T-cell (primary cell): Measurements from ENCODE around the gene RAD23B. TPM values are rescaled to one million over a fixed set of nuclear protein-coding genes. Genes with fewer than 3 reads are reported as not detected.

ENCODE experiments used
- ATAC-seq, 4 experiments: fragments of 200-7000 bp in 3 of 4; fragments of 150-1000 bp in 1 of 4; cut with Tn5 transposase; replicated peaks in 1 of 4; 1 replicate in 3 of 4; 2 replicates in 1 of 4; pipeline ENCODE4 v1.10.0; 2021; ENCODE audit warnings: moderate library complexity in 3 of 4, mild to moderate bottlenecking in 2 of 4, moderate number of reproducible peaks in 1 of 4
- CTCF ChIA-PET, 2 donors: fragments of 300-600 bp; sonication (Branson Sonifier 250); formaldehyde crosslinking; loops; one replicate each; lab custom pipeline; 2022; ENCODE audit warnings: antibody characterized with exemption in 2 of 2; lab: Charles Lee
- POLR2A ChIA-PET, 2 donors: fragments of 300-600 bp; sonication (Branson Sonifier 250); formaldehyde crosslinking; loops; one replicate each; lab custom pipeline; 2022; ENCODE audit warnings: antibody characterized with exemption in 2 of 2; lab: Charles Lee
- DNase-seq, 35 experiments: peaks; one replicate each; pipeline versions ENCODE4 v3.0.0 to v3.0.0-alpha.2; 2013 to 2023
- H3K27ac ChIP-seq: one replicate; pipeline ENCODE4 v1.5.1; 2013; ENCODE audit warnings: low read length
- H3K27me3 ChIP-seq, 2 experiments: replicated peaks in 1 of 2; 1 replicate in 1 of 2; 2 replicates in 1 of 2; pipeline versions ENCODE4 v1.6.1 to v1.7.0; 2013; ENCODE audit warnings: low read length in 1 of 2, mixed read lengths in 1 of 2; ENCODE audit not compliant: control insufficient read depth in 2 of 2, insufficient read depth in 2 of 2; ENCODE audit errors: extremely low read depth in 1 of 2
- H3K36me3 ChIP-seq, 2 donors: 1 replicate in 1 of 2; 2 replicates in 1 of 2; pipeline versions ENCODE4 v1.6.1 to v1.7.0; 2013; ENCODE audit warnings: low read length in 1 of 2; ENCODE audit not compliant: control insufficient read depth in 2 of 2, insufficient read depth in 1 of 2; ENCODE audit errors: extremely low read depth in 1 of 2
- H3K4me1 ChIP-seq, 2 experiments: 1 replicate in 1 of 2; 2 replicates in 1 of 2; pipeline versions ENCODE4 v1.6.1 to v1.7.0; 2013; ENCODE audit warnings: low read length in 2 of 2, mixed read lengths in 1 of 2; ENCODE audit not compliant: insufficient read depth in 2 of 2, control insufficient read depth in 1 of 2; ENCODE audit errors: extremely low read depth in 1 of 2
- H3K4me3 ChIP-seq, 2 donors: 1 replicate in 1 of 2; 2 replicates in 1 of 2; pipeline versions ENCODE4 v1.5.1 to v1.7.0; 2013; ENCODE audit warnings: mild to moderate bottlenecking in 2 of 2, low read length in 1 of 2, moderate library complexity in 1 of 2; ENCODE audit not compliant: control insufficient read depth in 1 of 2; ENCODE audit errors: extremely low read depth in 1 of 2
- H3K9me3 ChIP-seq: 2 replicates; pipeline ENCODE4 v1.7.0; 2013
- H3K27ac Mint-ChIP-seq, 2 donors: one replicate each; pipeline ENCODE4 v1.8.0; 2020 to 2021; ENCODE audit warnings: mild to moderate bottlenecking in 2 of 2, mixed read lengths in 2 of 2
- H3K27me3 Mint-ChIP-seq, 2 donors: one replicate each; pipeline ENCODE4 v1.8.0; 2021 to 2022; ENCODE audit warnings: mixed read lengths in 2 of 2
- H3K36me3 Mint-ChIP-seq: one replicate; pipeline ENCODE4 v1.8.0; 2021; ENCODE audit warnings: mixed read lengths
- H3K4me1 Mint-ChIP-seq, 3 donors: one replicate each; pipeline ENCODE4 v1.8.0; 2020 to 2022; ENCODE audit warnings: mixed read lengths in 3 of 3, mild to moderate bottlenecking in 1 of 3
- H3K4me3 Mint-ChIP-seq, 3 donors: one replicate each; pipeline ENCODE4 v1.8.0; 2020 to 2022; ENCODE audit warnings: mild to moderate bottlenecking in 3 of 3, mixed read lengths in 3 of 3, moderate library complexity in 3 of 3
- H3K9me3 Mint-ChIP-seq, 3 donors: one replicate each; pipeline ENCODE4 v1.8.0; 2020 to 2022; ENCODE audit warnings: mixed read lengths in 3 of 3
- WGBS: methylation state at CpG from one replicate; pipeline ENCODE4 v1.1.5; 2013; ENCODE audit warnings: missing lambda C conversion rate; ENCODE audit not compliant: insufficient coverage; 5-methylcytosine and 5-hydroxymethylcytosine counted together
- total RNA-seq, 35 experiments: library from RNA in 6 of 35; stranded (reverse) in 6 of 35; fragments of 120-200 nt in 1 of 35; gene quantifications; one replicate each; pipeline versions ENCODE4 v1.2.1 to v1.2.4 and lab custom pipeline; 2013 to 2026

Gene RAD23B
- total RNA-seq, 5 donors from 2014 or later (not counting 1 experiment from before 2014, with no cell fraction given): 55.0 to 68.4 (median 56.2) TPM

DNA sequence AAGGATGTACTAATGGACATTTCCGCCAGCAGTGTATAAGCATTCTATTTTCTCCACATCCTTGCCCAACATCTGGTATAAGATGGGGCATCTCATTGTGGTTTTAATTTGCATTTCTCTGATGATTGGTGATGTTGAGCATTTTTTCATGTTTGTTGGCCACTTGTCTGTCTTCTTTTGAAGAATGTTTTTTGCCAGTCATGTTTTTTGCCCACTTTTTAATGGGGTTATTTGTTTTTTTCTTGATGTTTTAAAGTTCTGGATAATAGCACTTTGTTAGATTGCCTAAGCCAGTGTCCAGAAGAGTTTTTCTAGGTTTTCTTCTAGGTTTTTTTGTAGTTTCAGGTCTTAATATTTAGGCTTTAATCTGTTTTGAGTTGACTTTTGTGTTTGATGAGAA lies 31.7 kb downstream of the RAD23B start:
- Mint-ChIP-seq H3K27ac (no peak overlapping the region), H3K4me3 (no peak overlapping the region), H3K27me3 (no peaks in the 10 kb centered on the region), H3K36me3 (peaks cover 60% of the 10 kb centered on the region), H3K4me1 (peaks cover 71 to 74% (median 72%) of the 10 kb centered on the region in 3 donors), H3K9me3 (no peaks in the 10 kb centered on the region)
- H3K36me3 ChIP-seq: peaks cover 5 to 46% of the 10 kb centered on the region in 2 donors
- POLR2A ChIA-PET: no interaction called here
- WGBS: no CpG with 5 or more reads among the region's 1 CpG
- no peak for DNase-seq
- ATAC-seq: no peak
- H3K27ac ChIP-seq: no peak overlapping the region
- H3K27me3 ChIP-seq: no peaks in the 10 kb centered on the region
- H3K4me1 ChIP-seq: peaks cover 0 to 22% of the 10 kb centered on the region in 2 experiments
- H3K4me3 ChIP-seq: no peak overlapping the region
- H3K9me3 ChIP-seq: no peaks in the 10 kb centered on the region
- CTCF ChIA-PET: interaction anchor here in 1 of 2 donors (0.7 kb wide), 1 partner anchor 95 kb away, joined by 3 read pairs; no protein-coding TSS in a partner anchor

DNA sequence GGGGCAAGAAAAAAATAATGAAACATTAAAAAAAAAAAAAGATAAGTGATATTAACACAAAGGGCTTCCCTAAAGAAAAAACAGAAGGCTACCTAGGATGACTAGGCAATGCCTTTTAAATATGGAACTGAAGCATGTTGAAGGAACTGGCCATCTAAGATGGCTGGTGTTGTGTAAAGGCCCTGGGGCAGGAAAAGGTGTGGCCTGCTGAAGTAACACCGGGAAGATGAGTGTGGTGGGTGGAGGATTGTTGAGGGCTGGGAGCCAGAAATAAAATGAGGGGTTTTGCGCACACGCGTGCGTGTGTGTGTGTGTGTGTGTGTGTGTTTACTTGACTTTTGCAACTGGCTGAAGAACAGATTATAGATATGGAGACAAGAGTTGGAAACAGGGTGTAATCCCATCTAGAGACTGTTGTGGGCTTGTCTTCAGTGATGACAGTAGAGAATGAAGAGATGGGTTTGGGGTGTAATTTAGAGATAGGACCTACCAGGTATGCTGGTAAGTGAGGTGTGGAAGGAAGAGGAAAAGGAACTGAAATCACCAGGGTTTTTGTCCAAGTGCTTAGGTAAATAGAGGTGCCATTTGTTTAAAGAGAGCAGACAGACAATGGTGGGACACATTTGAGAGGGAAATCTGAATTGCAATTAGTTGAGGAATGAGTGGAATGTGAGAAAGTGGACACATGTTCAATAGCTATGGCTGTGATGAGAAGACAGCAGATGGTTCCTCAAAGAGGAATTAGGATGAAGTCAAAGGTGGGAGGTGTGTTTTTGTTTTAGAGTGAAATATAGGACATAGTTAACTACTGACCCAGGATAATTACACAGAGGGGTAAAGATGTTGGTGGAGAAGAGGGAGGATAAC lies 33.9 kb downstream of the RAD23B start:
- no peaks in the 10 kb centered on the region for H3K9me3 ChIP-seq
- CTCF ChIA-PET: no interaction called here
- Mint-ChIP-seq H3K4me3 (peak overlapping the region in 1 of 3 donors; percentile 5), H3K9me3 (no peaks in the 10 kb centered on the region), H3K27me3 (no peaks in the 10 kb centered on the region), H3K27ac (peak overlapping the region; percentile 42 to 61), H3K4me1 (peaks cover 66 to 72% (median 66%) of the 10 kb centered on the region in 3 donors), H3K36me3 (peaks cover 64% of the 10 kb centered on the region)
- peaks cover 0 to 14% of the 10 kb centered on the region in 2 experiments for H3K4me1 ChIP-seq
- DNase-seq: no peak
- ATAC-seq: no peak
- H3K4me3 ChIP-seq: no peak overlapping the region
- no peaks in the 10 kb centered on the region for H3K27me3 ChIP-seq
- peaks cover 5 to 52% of the 10 kb centered on the region in 2 donors for H3K36me3 ChIP-seq
- no peak overlapping the region for H3K27ac ChIP-seq
- POLR2A ChIA-PET: no interaction called here
- 84% methylated on average over 5 of the region's 5 CpGs for WGBS

DNA sequence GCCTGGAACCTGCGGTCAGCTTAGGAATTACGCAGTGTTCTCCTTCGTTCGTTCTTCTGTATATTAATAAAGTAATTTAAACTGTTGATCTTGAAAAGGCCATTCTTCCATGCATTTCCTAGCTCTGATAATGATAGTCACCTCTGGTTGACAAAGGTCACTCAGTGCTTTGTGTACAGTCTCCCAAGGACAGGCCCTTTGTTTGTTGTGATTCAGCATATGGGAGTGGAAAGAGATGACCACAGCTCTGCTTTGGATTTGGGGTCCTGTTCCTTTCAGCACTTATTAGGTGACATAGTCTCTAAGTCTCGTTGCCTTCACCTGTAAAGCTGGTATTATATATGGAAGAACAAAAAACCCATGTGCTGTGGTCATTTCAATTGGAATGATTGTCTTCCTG lies 39.6 kb downstream of the RAD23B start:
- H3K36me3 ChIP-seq: peaks cover 6 to 65% of the 10 kb centered on the region in 2 donors
- no peak overlapping the region for H3K4me3 Mint-ChIP-seq
- peaks cover 20 to 34% (median 25%) of the 10 kb centered on the region in 3 donors for H3K4me1 Mint-ChIP-seq
- H3K27me3 Mint-ChIP-seq: no peaks in the 10 kb centered on the region
- H3K9me3 Mint-ChIP-seq: peaks cover 0 to 6% (median 2%) of the 10 kb centered on the region in 3 donors
- H3K27ac Mint-ChIP-seq: no peak overlapping the region
- peaks cover 71% of the 10 kb centered on the region for H3K36me3 Mint-ChIP-seq
- no peaks in the 10 kb centered on the region for H3K27me3 ChIP-seq
- POLR2A ChIA-PET: no interaction called here
- no peak overlapping the region for H3K27ac ChIP-seq
- peaks cover 0 to 5% of the 10 kb centered on the region in 2 experiments for H3K4me1 ChIP-seq
- no peaks in the 10 kb centered on the region for H3K9me3 ChIP-seq
- CTCF ChIA-PET: interaction anchor here in 1 of 2 donors (0.6 kb wide), 1 partner anchor 10 kb away, joined by 3 read pairs; no protein-coding TSS in a partner anchor
- H3K4me3 ChIP-seq: no peak overlapping the region
- DNase-seq (no peak), ATAC-seq (no peak)
- WGBS: no CpG with 5 or more reads among the region's 5 CpGs

DNA sequence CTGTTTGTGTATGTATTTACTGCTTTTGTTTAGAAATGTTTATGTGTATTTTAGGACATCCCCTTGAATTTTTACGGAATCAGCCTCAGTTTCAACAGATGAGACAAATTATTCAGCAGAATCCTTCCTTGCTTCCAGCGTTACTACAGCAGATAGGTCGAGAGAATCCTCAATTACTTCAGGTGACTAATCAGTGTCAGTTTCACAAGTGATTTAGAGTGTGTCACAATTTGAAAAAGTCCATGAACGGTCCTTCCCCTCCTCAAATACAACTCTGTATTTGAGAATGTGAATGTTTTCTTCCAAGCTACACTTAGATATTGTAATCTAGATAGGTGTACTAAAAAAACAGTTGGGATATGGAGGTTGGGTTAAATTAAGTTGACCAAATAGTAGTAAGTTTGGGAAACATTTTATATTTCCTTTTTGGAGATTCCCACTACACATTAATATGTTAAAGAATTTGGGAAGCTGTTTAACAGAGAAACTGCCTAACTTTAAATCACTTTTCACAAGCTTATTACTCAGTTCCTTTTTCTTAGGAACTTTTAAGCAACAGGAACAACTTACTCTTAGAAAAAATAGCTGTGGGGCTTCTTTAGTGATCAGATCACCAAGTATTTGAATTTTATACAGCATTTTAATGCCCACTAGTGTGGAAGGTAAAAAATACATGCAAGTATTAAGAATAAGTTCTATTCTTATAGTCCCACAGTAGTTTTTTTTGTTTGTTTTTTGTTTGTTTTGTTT lies 40.9 kb downstream of the RAD23B start:
- Mint-ChIP-seq H3K27me3 (no peaks in the 10 kb centered on the region), H3K4me3 (no peak overlapping the region), H3K9me3 (peaks cover 0 to 6% (median 2%) of the 10 kb centered on the region in 3 donors), H3K36me3 (peaks cover 74% of the 10 kb centered on the region), H3K27ac (peak overlapping the region in 1 of 2 donors; percentile 23), H3K4me1 (peaks cover 14 to 24% (median 19%) of the 10 kb centered on the region in 3 donors)
- H3K4me1 ChIP-seq: no peaks in the 10 kb centered on the region
- no peak overlapping the region for H3K4me3 ChIP-seq
- H3K9me3 ChIP-seq: no peaks in the 10 kb centered on the region
- H3K36me3 ChIP-seq: peaks cover 6 to 65% of the 10 kb centered on the region in 2 donors
- WGBS: no CpG with 5 or more reads among the region's 4 CpGs
- ChIA-PET POLR2A (no interaction called here), CTCF (no interaction called here)
- ATAC-seq (no peak), DNase-seq (no peak)
- no peak overlapping the region for H3K27ac ChIP-seq
- H3K27me3 ChIP-seq: no peaks in the 10 kb centered on the region

DNA sequence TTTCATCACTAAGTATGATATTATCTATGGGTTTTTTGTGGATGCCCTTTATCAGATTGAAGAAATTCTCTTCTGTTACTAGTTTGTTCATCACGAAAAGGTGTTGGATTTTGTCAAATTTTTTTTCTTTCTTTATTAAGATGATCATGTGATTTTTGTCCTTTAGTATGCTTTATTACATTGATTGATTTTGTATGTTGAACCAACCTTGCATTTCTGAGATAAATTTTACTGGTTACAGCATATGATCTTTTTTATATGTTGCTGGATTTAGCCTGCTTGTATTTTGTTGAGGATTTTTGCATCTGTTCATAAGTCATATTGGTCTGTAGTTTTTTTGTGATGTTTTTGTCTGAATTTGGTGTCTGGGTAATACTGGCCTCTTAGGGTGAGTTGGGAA lies 42.8 kb downstream of the RAD23B start:
- H3K9me3 ChIP-seq: no peaks in the 10 kb centered on the region
- H3K27ac ChIP-seq: no peak overlapping the region
- no peaks in the 10 kb centered on the region for H3K4me1 ChIP-seq
- H3K27me3 ChIP-seq: no peaks in the 10 kb centered on the region
- no peaks in the 10 kb centered on the region for H3K27me3 Mint-ChIP-seq
- no peak for DNase-seq
- H3K36me3 ChIP-seq: peaks cover 6 to 67% of the 10 kb centered on the region in 2 donors
- no peak overlapping the region for H3K27ac Mint-ChIP-seq
- peak overlapping the region in 1 of 3 donors; percentile 17 for H3K4me3 Mint-ChIP-seq
- CTCF ChIA-PET: no interaction called here
- H3K4me1 Mint-ChIP-seq: peaks cover 9 to 15% (median 12%) of the 10 kb centered on the region in 3 donors
- POLR2A ChIA-PET: no interaction called here
- no peak overlapping the region for H3K4me3 ChIP-seq
- peaks cover 80% of the 10 kb centered on the region for H3K36me3 Mint-ChIP-seq
- ATAC-seq: no peak
- H3K9me3 Mint-ChIP-seq: peaks cover 0 to 6% (median 2%) of the 10 kb centered on the region in 3 donors
- no CpG with 5 or more reads among the region's 1 CpG for WGBS

DNA sequence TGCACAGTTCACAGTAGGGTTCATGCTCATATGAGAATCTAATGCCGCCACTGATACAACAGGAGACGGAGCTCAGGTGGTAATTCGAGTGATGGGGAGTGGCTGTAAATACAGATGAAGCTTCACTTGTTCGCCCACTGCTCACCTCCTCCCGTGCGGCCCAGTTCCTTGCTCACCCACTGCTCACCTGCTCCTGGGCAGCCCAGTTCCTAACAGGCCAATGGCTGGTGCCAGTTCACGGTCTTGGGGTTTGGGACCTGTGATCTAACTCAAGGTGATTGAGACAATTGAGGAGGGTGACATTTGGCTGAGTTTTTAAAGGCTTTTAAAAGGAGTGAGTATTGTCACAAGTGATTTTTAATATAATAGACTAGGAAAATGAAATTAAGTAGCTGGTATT lies 45.4 kb downstream of the RAD23B start:
- 93% methylated on average over 5 of the region's 7 CpGs for whole genome bisulfite sequencing
- Mint-ChIP-seq H3K4me3 (no peak overlapping the region), H3K27me3 (no peaks in the 10 kb centered on the region), H3K27ac (no peak overlapping the region), H3K36me3 (peaks cover 85% of the 10 kb centered on the region), H3K4me1 (peaks cover 7 to 14% (median 10%) of the 10 kb centered on the region in 3 donors), H3K9me3 (peaks cover 0 to 6% (median 2%) of the 10 kb centered on the region in 3 donors)
- ATAC-seq (no peak), DNase-seq (no peak)
- ChIA-PET POLR2A (no interaction called here), CTCF (interaction anchor here (1.2 to 1.6 kb wide), 2 partner anchors 12 to 13 kb away, joined by 5 to 6 read pairs; no protein-coding TSS in a partner anchor)
- Histone ChIP-seq H3K36me3 (peaks cover 4 to 70% of the 10 kb centered on the region in 2 donors), H3K9me3 (no peaks in the 10 kb centered on the region), H3K4me3 (no peak overlapping the region), H3K4me1 (no peaks in the 10 kb centered on the region), H3K27ac (no peak overlapping the region), H3K27me3 (no peaks in the 10 kb centered on the region)
